ENCODE measurements around the gene IQUB. TPM values are rescaled to one million over a fixed set of nuclear protein-coding genes. Genes with fewer than 3 reads are reported as not detected.
"Not testable (repeated sequence)": the region's sequence is repeated elsewhere in the genome, so short reads cannot be mapped to it uniquely, and the experiment has no call there.

The IQUB gene
- total RNA-seq, 1 experiment from 2014 or later: not detected

GRCh38 chr7:123499211-123499970 lies 35.0 kb downstream of the IQUB start:
- in situ Hi-C loops (cut with HindIII; ENCODE audit: low sequenced_read_pairs): no loop called here
- no peak for DNase-seq (ENCODE audit: low spot score)

GRCh38 chr7:123498601-123499000 lies 35.8 kb downstream of the IQUB start:
- in situ Hi-C loops (cut with HindIII; ENCODE audit: low sequenced_read_pairs): no loop called here
- no peak for DNase-seq (ENCODE audit: low spot score)

- DNase-seq (ENCODE audit: low spot score): no peak
- in situ Hi-C loops (cut with HindIII; ENCODE audit: low sequenced_read_pairs): no loop called here
Observed at GRCh38 chr7:123498031-123498430, 36.4 kb downstream of the IQUB start.

GRCh38 chr7:123494193-123494796 lies 40.1 kb downstream of the IQUB start:
- in situ Hi-C loops (cut with HindIII; ENCODE audit: low sequenced_read_pairs): no loop called here
- DNase-seq (ENCODE audit: low spot score): peak; percentile 81

GRCh38 chr7:123492485-123492884 lies 41.9 kb downstream of the IQUB start:
- in situ Hi-C loops (cut with HindIII; ENCODE audit: low sequenced_read_pairs): no loop called here
- no peak for DNase-seq (ENCODE audit: low spot score)

GRCh38 chr7:123485721-123486120 lies 48.7 kb downstream of the IQUB start:
- DNase-seq (ENCODE audit: low spot score): no peak
- in situ Hi-C loops (cut with HindIII; ENCODE audit: low sequenced_read_pairs): no loop called here

- in situ Hi-C loops (cut with HindIII; ENCODE audit: low sequenced_read_pairs): no loop called here
- no peak for DNase-seq (ENCODE audit: low spot score)
Observed at GRCh38 chr7:123485187-123485586, 49.2 kb downstream of the IQUB start.

GRCh38 chr7:123484199-123484598 lies 50.2 kb downstream of the IQUB start:
- in situ Hi-C loops (cut with HindIII; ENCODE audit: low sequenced_read_pairs): no loop called here
- DNase-seq (ENCODE audit: low spot score): no peak

- no peak for DNase-seq (ENCODE audit: low spot score)
- in situ Hi-C loops (cut with HindIII; ENCODE audit: low sequenced_read_pairs): no loop called here
Observed at GRCh38 chr7:123480107-123480506, 54.3 kb downstream of the IQUB start.

- DNase-seq (ENCODE audit: low spot score); in situ Hi-C loops (cut with HindIII; ENCODE audit: low sequenced_read_pairs): not testable (repeated sequence)
Observed at GRCh38 chr7:123478056-123478455, 56.3 kb downstream of the IQUB start.

GRCh38 chr7:123472750-123473445 lies 61.5 kb downstream of the IQUB start:
- in situ Hi-C loops (cut with HindIII; ENCODE audit: low sequenced_read_pairs): no loop called here
- peak; percentile 29 for DNase-seq (ENCODE audit: low spot score)

- no peak for DNase-seq (ENCODE audit: low spot score)
- in situ Hi-C loops (cut with HindIII; ENCODE audit: low sequenced_read_pairs): no loop called here
Observed at GRCh38 chr7:123472327-123472726, 62.1 kb downstream of the IQUB start.

GRCh38 chr7:123468303-123468702 lies 66.1 kb downstream of the IQUB start:
- in situ Hi-C loops (cut with HindIII; ENCODE audit: low sequenced_read_pairs): no loop called here
- no peak for DNase-seq (ENCODE audit: low spot score)

GRCh38 chr7:123463890-123464289 lies 70.5 kb downstream of the IQUB start:
- in situ Hi-C loops (cut with HindIII; ENCODE audit: low sequenced_read_pairs): no loop called here

GRCh38 chr7:123460616-123461015 lies 73.8 kb downstream of the IQUB start:
- in situ Hi-C loops (cut with HindIII; ENCODE audit: low sequenced_read_pairs): no loop called here
- DNase-seq (ENCODE audit: low spot score): no peak

More at GRCh38 chr7:123463890-123464289, 70.5 kb downstream of the IQUB start:
- no peak for DNase-seq (ENCODE audit: low spot score)

- in situ Hi-C loops (cut with HindIII; ENCODE audit: low sequenced_read_pairs): no loop called here
- no peak for DNase-seq (ENCODE audit: low spot score)
Observed at GRCh38 chr7:123455965-123456470, 78.4 kb downstream of the IQUB start.

GRCh38 chr7:123440101-123440548 lies 94.3 kb downstream of the IQUB start:
- in situ Hi-C loops (cut with HindIII; ENCODE audit: low sequenced_read_pairs): no loop called here
- no peak for DNase-seq (ENCODE audit: low spot score)

- DNase-seq (ENCODE audit: low spot score): no peak
- in situ Hi-C loops (cut with HindIII; ENCODE audit: low sequenced_read_pairs): no loop called here
Observed at GRCh38 chr7:123439191-123439590, 95.2 kb downstream of the IQUB start.

- DNase-seq (ENCODE audit: low spot score): no peak
- in situ Hi-C loops (cut with HindIII; ENCODE audit: low sequenced_read_pairs): no loop called here
Observed at GRCh38 chr7:123437447-123437995, 96.9 kb downstream of the IQUB start.
